GM19025 (cell line): ENCODE data around the gene VWA7.

Experiments
- ATAC-seq: cut with Tn5 transposase; IDR thresholded peaks from one replicate; pipeline ENCODE4 v1.9.1; 2021; ENCODE audit warnings: mild to moderate bottlenecking, low read depth, moderate library complexity; ENCODE audit not compliant: unreplicated experiment

Gene VWA7

GRCh38 chr6:31717499-31718222 is 59.5 kb downstream of the VWA7 start:
- no peak for ATAC-seq
